NCI-H82 treated with DMSO at 0.1 percent for 48 hours (cell line): Measurements from ENCODE around the gene PTPN1.
A peak's percentile ranks its signal among the peaks of the same experiment; 100 is the strongest.
"Not testable (repeated sequence)": the region's sequence is repeated elsewhere in the genome, so short reads cannot be mapped to it uniquely, and the experiment has no call there.

Source experiments
- DNase-seq: peaks from one replicate; lab custom pipeline; 2025; ENCODE audit not compliant: unreplicated experiment; lab: John Stamatoyannopoulos, UW

Gene PTPN1

GRCh38 chr20:50478162-50478990 is 31.8 kb upstream of the PTPN1 start:
- DNase-seq = peak; percentile 15

- no peak for DNase-seq
These were observed 28.4 kb upstream of the PTPN1 start for GRCh38 chr20:50481741-50482140.

DNA sequence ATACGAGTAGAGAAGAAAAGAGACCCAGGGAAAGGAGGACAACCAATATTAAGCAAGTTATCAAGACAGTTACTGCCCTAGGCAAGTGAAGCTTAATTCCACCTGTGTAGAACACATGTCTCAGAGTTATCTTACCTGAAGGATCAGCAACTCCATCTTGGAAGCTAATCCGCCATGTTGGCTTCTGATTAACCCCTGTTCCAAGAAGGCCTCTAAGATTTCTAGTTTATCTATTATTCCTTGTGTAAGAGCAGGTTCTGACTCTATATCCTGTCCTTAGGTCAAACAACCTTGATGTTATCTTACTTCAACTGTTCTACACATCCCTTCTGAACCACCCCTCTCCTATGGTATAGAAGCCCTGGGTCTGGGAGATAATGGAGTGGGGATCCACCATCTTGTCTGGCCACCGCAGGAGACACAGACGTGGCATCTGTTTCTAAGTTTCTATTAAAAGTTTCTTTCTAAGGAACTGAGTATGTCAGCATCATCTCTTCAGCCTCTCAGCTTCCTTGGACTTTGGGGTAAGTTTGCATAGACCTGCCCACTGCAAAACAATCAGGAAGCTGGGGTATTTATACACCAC is 27.7 kb upstream of the PTPN1 start:
- DNase-seq = no peak

- no peak for DNase-seq
These were observed 25.8 kb upstream of the PTPN1 start for GRCh38 chr20:50484271-50484976.

DNA sequence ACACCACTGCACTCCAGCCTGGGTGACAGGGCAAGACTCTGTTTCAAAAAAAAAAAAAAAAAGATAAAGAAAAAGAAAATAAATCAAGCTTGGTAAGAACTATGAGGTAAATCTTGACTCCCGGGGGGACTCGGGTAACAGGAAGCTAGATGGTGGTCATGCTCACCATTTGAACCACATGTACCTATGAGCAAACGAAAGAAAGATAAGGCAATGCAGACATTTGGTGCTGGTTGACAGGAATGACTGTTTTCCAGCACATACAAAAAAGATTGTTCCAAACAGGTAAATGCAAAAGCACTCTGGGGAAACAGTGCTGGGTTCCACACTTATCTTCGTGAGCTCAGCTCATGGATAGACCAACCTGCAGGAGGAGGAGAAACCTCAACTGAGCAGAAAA is 22.8 kb upstream of the PTPN1 start:
- no peak for DNase-seq

GRCh38 chr20:50488236-50488806 is 21.9 kb upstream of the PTPN1 start:
- no peak for DNase-seq

DNA sequence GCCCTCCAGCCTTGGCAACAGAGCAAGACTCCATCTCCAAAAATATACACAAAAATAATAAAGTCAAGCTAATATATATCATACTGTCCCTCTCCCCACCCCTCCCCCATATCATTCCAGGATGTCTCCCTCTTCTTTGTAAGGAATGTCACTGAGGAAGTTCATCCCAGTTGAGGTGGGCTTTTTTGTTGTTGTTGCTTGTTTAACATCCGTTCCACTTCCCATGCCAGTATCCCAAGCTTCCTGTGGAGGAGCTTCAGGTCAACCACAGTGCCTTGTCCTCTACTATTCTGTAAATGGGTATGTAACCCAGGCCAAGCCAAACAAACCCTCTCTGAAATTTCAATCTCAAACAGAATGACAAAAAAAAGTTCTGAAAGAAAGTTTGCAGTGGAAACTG is 19.0 kb upstream of the PTPN1 start:
- no peak for DNase-seq

- no peak for DNase-seq
These were observed 18.1 kb upstream of the PTPN1 start for GRCh38 chr20:50491926-50492634.

DNA sequence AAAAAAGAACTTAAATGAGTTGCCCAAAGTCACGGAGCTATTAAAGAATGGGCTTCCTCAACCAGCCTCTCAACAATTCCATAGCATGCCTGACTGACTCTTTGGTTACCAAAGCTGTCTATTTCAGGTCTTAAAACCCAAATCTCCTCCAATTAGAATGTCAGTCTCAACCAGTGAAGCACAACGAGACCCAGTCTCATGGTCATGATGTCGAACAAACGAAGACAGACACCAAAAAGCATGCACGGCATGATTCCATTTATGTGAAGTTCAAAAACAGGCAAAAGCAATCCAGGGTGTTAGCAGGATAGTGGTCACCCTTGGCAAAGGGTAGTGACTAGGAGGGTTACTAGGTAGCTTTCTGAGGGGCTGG is 16.3 kb upstream of the PTPN1 start:
- no peak for DNase-seq

GRCh38 chr20:50494428-50494827 is 15.8 kb upstream of the PTPN1 start:
- no peak for DNase-seq

- DNase-seq = no peak
These were observed 13.3 kb upstream of the PTPN1 start for GRCh38 chr20:50496773-50497385.

DNA sequence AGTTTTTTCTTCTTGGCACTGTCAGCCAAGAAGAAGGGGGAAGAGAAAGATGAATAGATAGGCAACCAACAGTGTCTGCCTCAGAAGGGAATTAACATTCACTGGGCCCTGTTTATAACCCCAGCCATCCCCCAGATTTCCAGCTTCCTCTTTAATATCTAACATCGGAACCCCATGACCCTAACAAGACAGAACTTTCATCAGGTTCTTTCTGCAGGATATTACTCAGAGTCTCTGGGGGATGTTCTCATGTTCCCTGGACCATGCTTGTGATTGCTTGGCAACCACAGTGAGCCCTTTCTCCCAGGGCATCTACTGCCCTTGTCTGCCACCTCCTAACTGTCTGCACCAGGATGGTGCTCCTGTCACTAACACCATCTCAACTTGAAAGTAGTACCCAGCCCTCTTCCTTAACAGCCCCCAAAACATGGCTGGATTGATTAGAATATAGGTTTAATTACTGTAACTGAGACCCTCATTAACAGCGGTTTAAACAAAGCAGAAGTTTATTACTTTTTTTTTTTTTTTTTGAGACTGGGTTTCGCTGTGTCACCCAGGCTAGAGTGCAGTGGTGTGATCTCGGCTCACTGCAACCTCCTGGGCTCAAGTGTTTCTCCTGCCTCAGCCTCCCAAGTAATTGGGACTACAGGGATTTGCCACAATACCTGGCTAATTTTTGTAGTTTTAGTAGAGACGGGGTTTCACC is 12.0 kb upstream of the PTPN1 start:
- no peak for DNase-seq

DNA sequence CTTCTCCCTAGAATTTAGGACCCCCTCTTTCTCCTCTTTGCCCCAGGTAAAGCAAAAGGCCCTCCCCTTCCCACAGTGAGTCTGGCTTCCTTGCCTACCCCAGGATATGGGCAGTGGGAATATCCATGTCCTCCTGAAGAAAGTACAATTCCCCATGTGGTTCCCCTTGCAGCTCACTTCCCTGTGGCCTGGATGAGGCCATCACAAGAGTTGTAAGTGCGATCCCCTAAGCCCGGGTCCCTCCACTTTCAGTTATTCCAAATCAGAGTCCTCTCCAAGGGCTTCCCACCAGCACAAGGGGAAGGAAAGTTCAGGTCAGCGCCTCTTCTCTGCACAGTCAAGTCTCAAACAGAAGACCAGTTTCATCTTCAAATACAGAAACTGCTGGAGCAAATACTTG is 10.2 kb upstream of the PTPN1 start:
- no peak for DNase-seq

DNA sequence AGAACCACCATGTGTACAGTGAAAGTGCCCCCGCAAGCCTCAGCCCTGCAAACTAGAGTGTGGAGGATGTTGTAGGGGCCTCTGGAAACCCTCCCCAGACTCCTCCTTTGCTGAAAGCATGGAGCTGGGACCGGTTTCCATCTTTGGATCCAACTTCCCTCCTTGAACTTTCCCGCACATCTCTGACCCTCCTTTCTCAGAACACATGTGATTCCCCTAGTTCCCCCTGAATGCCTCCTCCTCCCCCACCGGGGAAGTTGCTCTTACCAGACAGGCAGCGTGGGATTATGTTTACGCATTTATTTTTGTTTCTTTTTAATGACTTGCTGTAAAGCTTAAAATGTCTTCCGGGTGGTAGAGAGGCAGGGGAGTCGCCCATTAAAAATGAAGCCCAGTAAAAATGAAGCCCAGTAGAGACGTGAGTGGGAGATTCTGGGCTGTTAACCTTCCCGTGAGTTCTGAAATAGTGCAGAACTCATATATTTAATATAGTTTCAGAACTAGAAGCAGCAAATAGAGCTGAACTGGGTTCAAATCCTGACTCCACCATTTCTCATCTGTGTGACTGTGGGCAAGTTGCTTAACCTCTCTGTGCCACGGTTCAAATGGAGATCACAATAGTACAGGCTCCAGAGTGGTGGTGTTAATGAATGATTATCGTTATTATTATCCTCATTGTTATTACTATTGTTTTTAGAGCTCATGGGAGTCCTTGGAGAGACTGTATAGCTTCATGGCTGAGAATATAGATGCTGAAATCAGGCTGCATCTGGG is 8.0 kb upstream of the PTPN1 start:
- DNase-seq = no peak

- DNase-seq = no peak
These were observed 5.9 kb upstream of the PTPN1 start for GRCh38 chr20:50504231-50504823.

DNA sequence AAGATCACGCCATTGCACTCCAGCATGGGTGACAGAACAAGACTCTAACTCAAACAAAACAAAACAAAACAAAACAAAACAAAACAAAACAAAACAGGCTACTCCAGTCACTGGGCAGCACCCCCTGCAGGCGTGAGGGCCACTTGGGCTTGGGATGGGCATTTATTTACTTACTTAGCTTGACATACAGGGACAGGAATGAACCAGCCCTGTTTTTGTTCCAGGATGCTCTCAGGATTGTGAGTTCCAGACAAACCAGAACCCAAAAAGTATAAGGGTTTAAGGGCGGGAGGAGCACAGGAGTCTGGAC is 4.0 kb upstream of the PTPN1 start:
- DNase-seq = no peak

DNA sequence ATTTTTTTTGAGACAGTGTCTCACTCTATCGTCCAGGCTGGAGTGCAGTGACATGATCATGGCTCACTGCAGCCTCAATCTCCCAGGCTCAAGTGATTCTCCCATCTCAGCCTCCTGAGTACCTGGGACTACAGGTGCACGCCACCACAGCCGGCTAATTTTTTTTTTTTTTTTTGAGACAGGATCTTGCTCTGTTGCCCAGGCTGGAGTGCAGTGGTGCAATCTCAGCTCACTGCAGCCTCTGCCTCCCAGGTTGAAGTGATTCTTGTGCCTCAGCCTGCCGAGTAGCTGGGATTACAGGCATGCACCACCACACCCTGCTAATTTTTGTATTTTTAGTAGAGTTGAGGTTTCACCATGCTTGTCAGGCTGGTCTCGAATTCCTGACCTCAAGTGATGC is 2.4 kb upstream of the PTPN1 start:
- DNase-seq = not testable (repeated sequence)

- no peak for DNase-seq
These were observed 1.9 kb upstream of the PTPN1 start for GRCh38 chr20:50508171-50508755.
